Effector CD8-positive, alpha-beta T cell (primary cell): ENCODE results near the gene COX19.
A peak's percentile ranks its signal among the peaks of the same experiment; 100 is the strongest.
"Not testable (repeated sequence)": the region's sequence is repeated elsewhere in the genome, so short reads cannot be mapped to it uniquely, and the experiment has no call there.

Experiments used
- DNase-seq: peaks from one replicate; lab custom pipeline; 2025; lab: John Stamatoyannopoulos, UW

COX19 gene

GRCh38 chr7:1010226-1010625, 34.9 kb upstream of the COX19 start:
- DNase-seq: no peak

- no peak for DNase-seq
These were observed 34.4 kb upstream of the COX19 start for GRCh38 chr7:1009747-1010146.

- no peak for DNase-seq
These were observed 33.5 kb upstream of the COX19 start for GRCh38 chr7:1008733-1009363.

GRCh38 chr7:1007901-1008300, 32.6 kb upstream of the COX19 start:
- no peak for DNase-seq

- no peak for DNase-seq
These were observed 30.0 kb upstream of the COX19 start for GRCh38 chr7:1005303-1005702.

- DNase-seq: no peak
These were observed 28.9 kb upstream of the COX19 start for GRCh38 chr7:1004018-1004852.

- DNase-seq: not testable (repeated sequence)
These were observed 27.1 kb upstream of the COX19 start for GRCh38 chr7:1002445-1002844.

GRCh38 chr7:1002026-1002425, 26.7 kb upstream of the COX19 start:
- DNase-seq: not testable (repeated sequence)

- not testable (repeated sequence) for DNase-seq
These were observed 25.9 kb upstream of the COX19 start for GRCh38 chr7:1001069-1001770.

GRCh38 chr7:999941-1000935, 24.9 kb upstream of the COX19 start:
- no peak for DNase-seq

GRCh38 chr7:999149-999879, 24.0 kb upstream of the COX19 start:
- no peak for DNase-seq

GRCh38 chr7:997404-998395, 22.4 kb upstream of the COX19 start:
- no peak for DNase-seq

- DNase-seq: no peak
These were observed 20.9 kb upstream of the COX19 start for GRCh38 chr7:996079-996872.

GRCh38 chr7:995571-995970, 20.2 kb upstream of the COX19 start:
- no peak for DNase-seq

GRCh38 chr7:994592-995308, 19.4 kb upstream of the COX19 start:
- no peak for DNase-seq

- DNase-seq: peak; percentile 85
These were observed 17.6 kb upstream of the COX19 start for GRCh38 chr7:992709-993607.
